Astrocyte (in vitro differentiated cells and primary cell): ENCODE measurements around the gene VAMP1.

Experiments
- CTCF ChIP-seq: IDR thresholded peaks from 2 replicates; pipeline ENCODE4 v1.5.1; 2011; ENCODE audit warnings: low read depth, mild to moderate bottlenecking, inconsistent platforms, low read length, moderate library complexity; ENCODE audit not compliant: insufficient read depth
- EZH2 ChIP-seq: IDR thresholded peaks from 2 replicates; pipeline ENCODE4 v1.6.1; 2012; ENCODE audit warnings: mild to moderate bottlenecking, low read length, inconsistent platforms; ENCODE audit not compliant: insufficient read depth

DNA sequence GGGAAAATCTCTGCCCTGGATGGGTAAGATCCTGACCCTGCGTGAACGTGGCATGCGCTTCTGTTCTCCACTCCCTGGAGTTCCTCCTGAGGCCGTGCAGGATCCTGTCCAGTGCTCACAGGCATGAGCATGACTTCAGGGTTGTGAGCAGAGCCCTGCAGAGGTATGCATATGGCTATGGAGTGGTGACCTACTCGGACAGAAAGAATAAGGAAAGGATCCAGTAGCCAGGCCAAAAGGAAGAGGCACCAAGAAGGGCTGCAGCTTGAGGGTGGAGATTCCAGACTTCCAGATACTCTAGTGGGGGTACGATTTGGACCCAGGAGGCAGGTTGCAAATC lies 46.5 kb downstream of the VAMP1 start:
- TF ChIP-seq CTCF, result no peak
- no peak for TF ChIP-seq EZH2
